GM12873 (cell line): ENCODE measurements around the gene CCPG1.

Source experiments
- CTCF ChIP-seq: IDR thresholded peaks from 2 replicates; pipeline ENCODE4 v1.5.1; 2012; ENCODE audit warnings: low read depth, mild to moderate bottlenecking, moderate library complexity, low read length, control low read depth; ENCODE audit not compliant: insufficient read depth; ENCODE audit errors: missing control alignments

CCPG1 gene

GRCh38 chr15:55383687-55384086, 24.5 kb downstream of the CCPG1 start:
- no peak for TF ChIP-seq CTCF

DNA sequence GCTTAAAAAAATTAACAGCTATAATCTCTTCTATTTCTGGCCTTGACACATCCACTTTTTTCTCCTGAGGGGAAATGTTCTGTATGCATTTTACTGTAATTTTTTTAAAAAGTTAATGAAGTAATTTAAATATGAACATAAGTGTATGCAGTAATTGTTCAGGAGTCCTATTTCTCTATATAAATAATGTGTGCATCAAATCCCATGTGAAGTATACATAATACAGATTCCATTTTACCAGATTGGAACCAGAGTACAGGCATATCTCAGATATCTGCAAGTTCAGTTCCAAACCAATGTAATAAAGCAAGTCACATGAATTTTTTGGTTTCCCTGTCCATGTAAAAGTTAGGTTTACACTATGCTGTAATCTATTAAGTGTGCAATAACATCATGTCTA, 26.6 kb downstream of the CCPG1 start:
- no peak for TF ChIP-seq CTCF

DNA sequence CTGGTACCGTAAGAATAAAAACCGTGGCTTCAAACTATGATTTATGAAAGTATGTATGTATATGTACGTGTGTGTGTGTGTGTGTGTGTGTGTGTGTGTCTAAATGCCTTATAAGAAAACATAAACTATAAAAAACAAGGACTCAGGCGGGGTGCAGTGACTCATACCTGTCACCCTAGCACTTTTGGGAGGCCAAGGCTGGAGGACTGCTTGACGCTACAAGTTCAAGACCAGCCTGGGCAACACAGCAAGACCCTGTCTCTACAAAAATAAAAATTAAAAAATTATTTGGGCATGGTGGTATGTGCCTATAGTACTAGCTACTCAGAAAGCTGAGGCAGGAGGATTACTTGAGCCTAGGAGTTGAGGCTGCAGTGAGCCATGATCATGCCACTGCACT, 29.1 kb downstream of the CCPG1 start:
- TF ChIP-seq CTCF = no peak

DNA sequence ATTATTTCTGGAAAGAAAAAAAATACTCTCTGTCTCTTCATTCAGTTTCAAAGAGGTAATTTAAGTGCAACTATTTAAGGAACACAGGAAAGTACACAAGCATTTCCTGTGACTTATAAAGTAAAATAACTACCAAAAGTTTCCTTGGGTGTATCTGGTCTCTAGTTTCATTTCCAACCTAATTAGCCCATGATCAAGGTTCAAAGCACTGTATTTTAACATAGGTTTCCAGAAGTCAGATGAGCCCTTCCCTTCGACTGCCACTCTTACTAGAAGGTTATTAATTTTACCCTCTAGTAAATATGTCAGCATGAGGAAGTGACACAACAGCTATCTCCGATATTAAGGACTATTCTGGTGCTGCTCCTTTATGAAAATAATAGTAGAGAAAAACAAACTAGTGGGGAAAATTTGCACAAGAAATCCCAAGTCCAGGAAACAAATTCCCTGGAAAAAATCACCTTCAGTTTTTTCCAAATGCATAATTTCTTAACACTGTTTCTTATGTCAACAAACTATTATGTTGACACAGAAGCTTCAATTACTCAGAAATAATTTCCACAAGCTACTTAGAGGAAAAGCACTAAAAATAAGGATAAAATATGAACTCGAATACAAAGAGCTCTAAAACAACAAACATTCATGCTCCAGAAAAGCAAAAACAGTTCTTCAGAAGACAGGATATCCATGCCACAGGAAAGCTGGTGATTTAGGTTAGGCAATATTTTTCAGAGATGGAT, 35.3 kb downstream of the CCPG1 start:
- no peak for TF ChIP-seq CTCF

- no peak for TF ChIP-seq CTCF
Observed at GRCh38 chr15:55366981-55367380, 41.2 kb downstream of the CCPG1 start.

DNA sequence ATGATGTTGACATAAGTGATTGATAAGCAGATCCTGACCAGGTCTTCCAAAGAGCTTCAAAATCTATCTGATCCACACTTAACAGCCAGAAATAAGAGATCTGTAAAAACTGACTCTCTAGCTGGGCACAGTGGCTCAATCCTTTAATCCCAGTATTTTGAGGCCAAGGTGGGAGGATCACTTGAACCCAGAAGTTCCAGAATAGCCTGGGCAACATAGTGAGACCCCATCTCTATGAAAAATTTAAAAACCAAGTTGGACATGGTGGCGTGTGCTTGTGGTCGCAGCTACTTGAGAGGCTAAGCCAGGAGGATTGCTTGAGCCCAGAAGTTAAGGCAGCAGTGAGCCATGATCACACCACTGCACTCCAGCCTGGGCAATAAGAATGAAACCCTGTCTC, 45.5 kb downstream of the CCPG1 start:
- TF ChIP-seq CTCF = no peak

DNA sequence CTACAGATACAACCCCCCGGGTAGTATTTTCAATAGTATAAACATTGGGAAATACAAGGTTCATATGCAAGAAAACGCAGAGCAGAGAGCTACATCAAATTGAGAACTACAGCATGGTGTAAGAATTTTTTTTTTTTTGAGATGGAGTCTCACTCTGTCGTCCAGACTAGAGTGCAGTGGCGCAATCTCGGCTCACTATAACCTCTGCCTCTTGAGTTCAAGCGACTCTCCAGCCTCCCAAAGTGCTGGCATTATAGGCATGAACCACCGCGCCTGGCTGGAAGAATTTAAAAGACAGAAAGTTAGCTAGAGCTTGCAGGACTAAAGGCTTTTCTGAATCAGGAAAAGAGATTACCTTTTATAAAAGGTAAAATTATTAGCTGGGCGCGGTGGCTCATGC, 47.1 kb downstream of the CCPG1 start:
- no peak for TF ChIP-seq CTCF
